Liver (tissue), 3 donors: ENCODE data around the gene LPP.

ENCODE experiments used
- CTCF ChIP-seq: fragments of 150-350 bp; IDR thresholded peaks from 2 replicates; pipeline ENCODE4 v1.5.1; 2017; ENCODE audit warnings: improper control_type of control experiment, low read depth, low read length; ENCODE audit not compliant: missing input control
- GABPA ChIP-seq, 2 donors: IDR thresholded peaks in 1 of 2; conservative IDR thresholded peaks in 1 of 2; 2 replicates each; pipeline ENCODE4 v1.6.1; 2016; ENCODE audit warnings: antibody characterized with exemption in 2 of 2, mild to moderate bottlenecking in 1 of 2, moderate library complexity in 1 of 2
- JUND ChIP-seq, 2 donors: IDR thresholded peaks; 2 replicates each; pipeline ENCODE4 v1.6.1; 2016; ENCODE audit warnings: antibody characterized with exemption in 2 of 2
- MAX ChIP-seq: IDR thresholded peaks from 2 replicates; pipeline ENCODE4 v1.6.1; 2016; ENCODE audit warnings: antibody characterized with exemption
- NR2F2 ChIP-seq: IDR thresholded peaks from 2 replicates; pipeline ENCODE4 v1.6.1; 2016; ENCODE audit warnings: antibody characterized with exemption
- RAD21 ChIP-seq, 2 donors: IDR thresholded peaks; 2 replicates each; pipeline ENCODE4 v1.6.1; 2016; ENCODE audit warnings: antibody characterized with exemption in 2 of 2, mild to moderate bottlenecking in 2 of 2
- SP1 ChIP-seq: IDR thresholded peaks from 2 replicates; pipeline ENCODE4 v1.6.1; 2018; ENCODE audit warnings: antibody characterized with exemption, mild to moderate bottlenecking
- TAF1 ChIP-seq: conservative IDR thresholded peaks from 2 replicates; pipeline ENCODE4 v1.6.1; 2016; ENCODE audit warnings: antibody characterized with exemption, mild to moderate bottlenecking
- ZBTB33 ChIP-seq: IDR thresholded peaks from 2 replicates; pipeline ENCODE4 v1.6.1; 2016; ENCODE audit warnings: antibody characterized with exemption
- TF ChIP-seq, protein P1 (sequence below): IDR thresholded peaks from 2 replicates; pipeline ENCODE4 v1.6.1; 2016; ENCODE audit warnings: antibody characterized with exemption, mild to moderate bottlenecking
- TF ChIP-seq, protein P2 (sequence below): IDR thresholded peaks from 2 replicates; pipeline ENCODE4 v1.6.1; 2016; ENCODE audit warnings: antibody characterized with exemption
- donor health status: healthy.
- donor health status: healthy.

GRCh38 chr3:188841906-188842305 is 687.9 kb downstream of the LPP start:
- TF ChIP-seq CTCF (no peak), SP1 (no peak), JUND (IDR thresholded peaks at IDR 0.05) (no peak), RAD21 (IDR thresholded peaks at IDR 0.05) (no peak), TAF1 (no peak), MAX (no peak), ZBTB33 (no peak), GABPA (IDR thresholded peaks at IDR 0.05 in 1 of 2, conservative IDR thresholded peaks at IDR 0.05 in 1 of 2) (no peak), NR2F2 (no peak)
- TF ChIP-seq, protein P1, sequence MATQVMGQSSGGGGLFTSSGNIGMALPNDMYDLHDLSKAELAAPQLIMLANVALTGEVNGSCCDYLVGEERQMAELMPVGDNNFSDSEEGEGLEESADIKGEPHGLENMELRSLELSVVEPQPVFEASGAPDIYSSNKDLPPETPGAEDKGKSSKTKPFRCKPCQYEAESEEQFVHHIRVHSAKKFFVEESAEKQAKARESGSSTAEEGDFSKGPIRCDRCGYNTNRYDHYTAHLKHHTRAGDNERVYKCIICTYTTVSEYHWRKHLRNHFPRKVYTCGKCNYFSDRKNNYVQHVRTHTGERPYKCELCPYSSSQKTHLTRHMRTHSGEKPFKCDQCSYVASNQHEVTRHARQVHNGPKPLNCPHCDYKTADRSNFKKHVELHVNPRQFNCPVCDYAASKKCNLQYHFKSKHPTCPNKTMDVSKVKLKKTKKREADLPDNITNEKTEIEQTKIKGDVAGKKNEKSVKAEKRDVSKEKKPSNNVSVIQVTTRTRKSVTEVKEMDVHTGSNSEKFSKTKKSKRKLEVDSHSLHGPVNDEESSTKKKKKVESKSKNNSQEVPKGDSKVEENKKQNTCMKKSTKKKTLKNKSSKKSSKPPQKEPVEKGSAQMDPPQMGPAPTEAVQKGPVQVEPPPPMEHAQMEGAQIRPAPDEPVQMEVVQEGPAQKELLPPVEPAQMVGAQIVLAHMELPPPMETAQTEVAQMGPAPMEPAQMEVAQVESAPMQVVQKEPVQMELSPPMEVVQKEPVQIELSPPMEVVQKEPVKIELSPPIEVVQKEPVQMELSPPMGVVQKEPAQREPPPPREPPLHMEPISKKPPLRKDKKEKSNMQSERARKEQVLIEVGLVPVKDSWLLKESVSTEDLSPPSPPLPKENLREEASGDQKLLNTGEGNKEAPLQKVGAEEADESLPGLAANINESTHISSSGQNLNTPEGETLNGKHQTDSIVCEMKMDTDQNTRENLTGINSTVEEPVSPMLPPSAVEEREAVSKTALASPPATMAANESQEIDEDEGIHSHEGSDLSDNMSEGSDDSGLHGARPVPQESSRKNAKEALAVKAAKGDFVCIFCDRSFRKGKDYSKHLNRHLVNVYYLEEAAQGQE: no peak
- TF ChIP-seq, protein P2, sequence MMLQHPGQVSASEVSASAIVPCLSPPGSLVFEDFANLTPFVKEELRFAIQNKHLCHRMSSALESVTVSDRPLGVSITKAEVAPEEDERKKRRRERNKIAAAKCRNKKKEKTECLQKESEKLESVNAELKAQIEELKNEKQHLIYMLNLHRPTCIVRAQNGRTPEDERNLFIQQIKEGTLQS: no peak
